ENCODE results near the gene ZAR1L. TPM values are rescaled to one million over a fixed set of nuclear protein-coding genes. Genes with fewer than 3 reads are reported as not detected.

Gene ZAR1L
- total and polyA plus RNA-seq, 3 donors from 2014 or later, result 0.62 to 0.78 TPM; not detected in 1

GRCh38 chr13:32266130-32266529 is 49.0 kb downstream of the ZAR1L start:
- intact Hi-C loops (cut with DNase I; ENCODE audit: low total_unique reads), result no loop called here
- Histone ChIP-seq H3K36me3 (ENCODE audit: low read depth, missing control alignments) (no peaks in the 10 kb centered on the region), H3K9me3 (no peaks in the 10 kb centered on the region), H3K27ac (no peak overlapping the region), H3K27me3 (no peaks in the 10 kb centered on the region), H3K4me3 (no peak overlapping the region), H3K4me1 (no peaks in the 10 kb centered on the region)
- 64 to 66% methylated on average over 1 of the region's 1 CpG for WGBS, 2 donors
- no peak for DNase-seq
- TF ChIP-seq POLR2A (IDR thresholded peaks at IDR 0.05) (no peak), CTCF (IDR thresholded peaks at IDR 0.05) (no peak)

DNA sequence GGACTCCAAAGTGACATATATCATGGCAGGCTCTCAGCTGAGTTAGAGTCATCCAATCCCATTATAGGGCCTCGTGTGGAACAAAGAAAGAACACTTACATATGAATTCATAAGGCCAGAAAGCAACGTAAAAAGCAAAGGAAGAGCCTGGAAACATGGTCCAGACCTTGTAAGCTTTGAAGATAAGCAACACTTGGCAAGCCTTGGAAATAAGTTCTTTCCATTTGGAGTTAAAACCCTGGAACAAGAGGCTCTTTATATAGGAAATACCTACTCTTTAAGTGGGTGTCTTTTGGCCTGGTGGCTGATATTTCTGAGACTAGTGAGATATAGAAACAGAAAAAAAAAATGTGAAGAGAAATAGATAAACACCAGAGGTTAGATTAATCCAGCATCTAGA is 49.4 kb downstream of the ZAR1L start:
- H3K4me1 ChIP-seq, result no peaks in the 10 kb centered on the region
- H3K36me3 ChIP-seq (ENCODE audit: low read depth, missing control alignments), result no peaks in the 10 kb centered on the region
- TF ChIP-seq CTCF (IDR thresholded peaks at IDR 0.05), result no peak
- TF ChIP-seq POLR2A (IDR thresholded peaks at IDR 0.05), result no peak
- no peak overlapping the region for H3K27ac ChIP-seq
- 44 to 74% methylated on average over 2 of the region's 2 CpGs for WGBS, 2 donors
- H3K27me3 ChIP-seq, result no peaks in the 10 kb centered on the region
- DNase-seq, result no peak
- H3K9me3 ChIP-seq, result no peaks in the 10 kb centered on the region
- intact Hi-C loops (cut with DNase I; ENCODE audit: low total_unique reads), result no loop called here
- H3K4me3 ChIP-seq, result no peak overlapping the region

DNA sequence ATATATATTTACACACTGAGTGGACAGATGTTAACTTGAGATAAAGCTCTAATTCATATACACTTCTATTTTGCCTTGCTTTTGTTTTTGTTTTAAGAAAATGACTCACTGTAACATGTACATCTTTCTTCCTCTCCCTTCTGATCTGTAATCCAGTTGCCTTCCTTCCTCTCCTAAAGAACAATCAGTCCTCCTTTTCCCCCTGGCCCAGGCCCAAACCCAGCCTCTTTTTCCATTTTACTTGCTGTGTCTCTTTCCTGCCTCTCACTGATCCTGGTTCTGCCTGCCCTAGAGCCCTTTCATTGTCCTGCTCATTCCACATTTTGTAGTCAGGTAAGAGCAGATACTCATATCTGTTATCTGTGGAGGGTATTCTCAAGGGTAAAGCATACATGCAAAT is 50.8 kb downstream of the ZAR1L start:
- no peaks in the 10 kb centered on the region for H3K4me1 ChIP-seq
- intact Hi-C loops (cut with DNase I; ENCODE audit: low total_unique reads), result no loop called here
- peak overlapping the region in 1 of 2 donors; percentile 50 for H3K27ac ChIP-seq
- no peaks in the 10 kb centered on the region for H3K27me3 ChIP-seq
- TF ChIP-seq POLR2A (IDR thresholded peaks at IDR 0.05) (no peak), CTCF (IDR thresholded peaks at IDR 0.05) (no peak)
- no peak overlapping the region for H3K4me3 ChIP-seq
- H3K36me3 ChIP-seq (ENCODE audit: low read depth, missing control alignments), result no peaks in the 10 kb centered on the region
- no peaks in the 10 kb centered on the region for H3K9me3 ChIP-seq
- DNase-seq, result peak; percentile 34

GRCh38 chr13:32262619-32263018 is 52.5 kb downstream of the ZAR1L start:
- H3K4me3 ChIP-seq, result no peak overlapping the region
- no peak for TF ChIP-seq CTCF (IDR thresholded peaks at IDR 0.05)
- no peak for TF ChIP-seq POLR2A (IDR thresholded peaks at IDR 0.05)
- H3K27me3 ChIP-seq, result no peaks in the 10 kb centered on the region
- H3K4me1 ChIP-seq, result no peaks in the 10 kb centered on the region
- H3K27ac ChIP-seq, result peak overlapping the region in 1 of 2 donors; percentile 57
- 89 to 90% methylated on average over 1 of the region's 1 CpG for WGBS, 2 donors
- no peaks in the 10 kb centered on the region for H3K36me3 ChIP-seq (ENCODE audit: low read depth, missing control alignments)
- intact Hi-C loops (cut with DNase I; ENCODE audit: low total_unique reads), result no loop called here
- no peaks in the 10 kb centered on the region for H3K9me3 ChIP-seq
- no peak for DNase-seq

DNA sequence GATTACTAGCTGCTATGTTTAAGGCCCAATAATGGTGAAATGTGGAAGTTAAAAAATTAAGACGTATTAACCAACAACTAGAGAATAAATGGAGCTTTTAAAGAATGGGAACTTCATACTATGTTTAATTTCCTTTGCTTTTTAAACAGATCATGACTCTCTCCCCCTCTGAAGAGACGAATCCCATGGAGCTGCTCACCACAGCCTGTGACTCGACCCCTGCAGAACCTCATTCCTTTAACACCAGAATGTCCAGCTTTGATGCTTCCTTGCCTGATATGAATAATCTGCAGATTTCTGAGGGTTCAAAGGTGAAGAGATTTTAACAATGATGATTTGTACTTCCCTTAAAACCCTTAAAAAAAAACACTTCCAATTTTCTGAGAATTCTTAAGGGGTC is 53.0 kb downstream of the ZAR1L start:
- no peaks in the 10 kb centered on the region for H3K27me3 ChIP-seq
- TF ChIP-seq POLR2A (IDR thresholded peaks at IDR 0.05) (no peak), CTCF (IDR thresholded peaks at IDR 0.05) (no peak)
- H3K36me3 ChIP-seq (ENCODE audit: low read depth, missing control alignments), result no peaks in the 10 kb centered on the region
- no peak overlapping the region for H3K4me3 ChIP-seq
- DNase-seq, result no peak
- intact Hi-C loops (cut with DNase I; ENCODE audit: low total_unique reads), result no loop called here
- H3K27ac ChIP-seq, result peak overlapping the region in 1 of 2 donors; percentile 57
- WGBS, 2 donors, result 65 to 80% methylated on average over 3 of the region's 3 CpGs
- no peaks in the 10 kb centered on the region for H3K4me1 ChIP-seq
- no peaks in the 10 kb centered on the region for H3K9me3 ChIP-seq
